Bronchial epithelial cell (primary cell): Measurements from ENCODE around the gene SLC23A3. TPM values are rescaled to one million over a fixed set of nuclear protein-coding genes. Genes with fewer than 3 reads are reported as not detected.
A peak's percentile ranks its signal among the peaks of the same experiment; 100 is the strongest.

ENCODE experiments used
- DNase-seq: peaks from one replicate; pipeline ENCODE4 v3.0.0-alpha.2; 2010; ENCODE audit warnings: low read depth
- FAIRE-seq: peaks from 2 replicates; lab custom pipeline; 2011; peaks lifted over from hg19 to GRCh38; lab: Jason Lieb, UNC
- H3K27me3 ChIP-seq: 2 replicates; pipeline ENCODE4 v1.5.1; 2011; ENCODE audit warnings: low read length; ENCODE audit not compliant: control insufficient read depth, insufficient read depth
- H3K36me3 ChIP-seq: 2 replicates; pipeline ENCODE4 v1.5.1; 2011; ENCODE audit warnings: low read length; ENCODE audit not compliant: control insufficient read depth, insufficient read depth
- H3K4me3 ChIP-seq: 2 replicates; pipeline ENCODE4 v1.5.1; 2011; ENCODE audit warnings: mild to moderate bottlenecking, low read depth, low read length, control low read depth
- CTCF ChIP-seq: IDR thresholded peaks from 2 replicates; pipeline ENCODE4 v1.5.1; 2011; ENCODE audit warnings: mild to moderate bottlenecking, moderate library complexity, low read length, control low read depth, inconsistent platforms; ENCODE audit not compliant: insufficient read depth, severe bottlenecking
- total RNA-seq: library from RNA; depleted of rRNA; stranded (reverse); fragments of >200 nt; gene quantifications from 2 replicates; pipeline ENCODE4 v1.2.1, GENCODE V29; 2014

SLC23A3 gene
- total RNA-seq, 1 donor from 2014 or later = 1.3 TPM

- H3K4me3 ChIP-seq = no peak overlapping the region
- FAIRE-seq = no peak
- no peak for DNase-seq
- no peaks in the 10 kb centered on the region for H3K36me3 ChIP-seq
- no peak for TF ChIP-seq CTCF
- no peaks in the 10 kb centered on the region for H3K27me3 ChIP-seq
These were observed 38.1 kb downstream of the SLC23A3 start for GRCh38 chr2:219131744-219132143.

GRCh38 chr2:219131327-219131726 lies 38.5 kb downstream of the SLC23A3 start:
- Histone ChIP-seq H3K27me3 (no peaks in the 10 kb centered on the region), H3K4me3 (no peak overlapping the region), H3K36me3 (no peaks in the 10 kb centered on the region)
- DNase-seq (no peak), FAIRE-seq (no peak)
- no peak for TF ChIP-seq CTCF

- H3K36me3 ChIP-seq = no peaks in the 10 kb centered on the region
- no peak for TF ChIP-seq CTCF
- no peaks in the 10 kb centered on the region for H3K27me3 ChIP-seq
- H3K4me3 ChIP-seq = no peak overlapping the region
- FAIRE-seq (no peak), DNase-seq (no peak)
These were observed 40.2 kb downstream of the SLC23A3 start for GRCh38 chr2:219129589-219129988.

GRCh38 chr2:219128396-219128795 lies 41.4 kb downstream of the SLC23A3 start:
- no peaks in the 10 kb centered on the region for H3K27me3 ChIP-seq
- no peak for TF ChIP-seq CTCF
- H3K36me3 ChIP-seq = no peaks in the 10 kb centered on the region
- DNase-seq (no peak), FAIRE-seq (no peak)
- H3K4me3 ChIP-seq = no peak overlapping the region

- H3K27me3 ChIP-seq = no peaks in the 10 kb centered on the region
- TF ChIP-seq CTCF = no peak
- DNase-seq = no peak
- no peak for FAIRE-seq
- H3K36me3 ChIP-seq = no peaks in the 10 kb centered on the region
- no peak overlapping the region for H3K4me3 ChIP-seq
These were observed 42.7 kb downstream of the SLC23A3 start for GRCh38 chr2:219127037-219127635.

GRCh38 chr2:219126555-219126954 lies 43.3 kb downstream of the SLC23A3 start:
- DNase-seq = peak; percentile 30
- no peak for TF ChIP-seq CTCF
- Histone ChIP-seq H3K36me3 (no peaks in the 10 kb centered on the region), H3K27me3 (no peaks in the 10 kb centered on the region), H3K4me3 (no peak overlapping the region)
- FAIRE-seq = no peak
